Subcutaneous abdominal adipose tissue (tissue), 5 donors: Measurements from ENCODE around the gene NUP210L.
"Not testable (repeated sequence)": the region's sequence is repeated elsewhere in the genome, so short reads cannot be mapped to it uniquely, and the experiment has no call there.

Source experiments
- H3K27ac ChIP-seq: one replicate; pipeline ENCODE4 v1.7.0; 2013; ENCODE audit warnings: low read depth, mild to moderate bottlenecking, inconsistent platforms, low read length, moderate library complexity
- H3K27me3 ChIP-seq, 5 donors: one replicate each; pipeline ENCODE4 v1.7.0; 2013; ENCODE audit warnings: low read length in 5 of 5, inconsistent platforms in 1 of 5; ENCODE audit not compliant: control insufficient read depth in 5 of 5, insufficient read depth in 4 of 5
- H3K36me3 ChIP-seq, 5 donors: one replicate each; pipeline ENCODE4 v1.7.0; 2013; ENCODE audit warnings: low read length in 5 of 5; ENCODE audit not compliant: control insufficient read depth in 5 of 5, insufficient read depth in 5 of 5
- H3K4me1 ChIP-seq, 5 donors: one replicate each; pipeline ENCODE4 v1.7.0; 2013; ENCODE audit warnings: low read length in 5 of 5, mild to moderate bottlenecking in 3 of 5, moderate library complexity in 1 of 5; ENCODE audit not compliant: control insufficient read depth in 5 of 5, insufficient read depth in 5 of 5
- H3K4me3 ChIP-seq, 5 donors: one replicate each; pipeline ENCODE4 v1.7.0; 2013; ENCODE audit warnings: low read length in 5 of 5, low read depth in 1 of 5
- H3K9ac ChIP-seq, 5 donors: one replicate each; pipeline ENCODE4 v1.7.0; 2013; ENCODE audit warnings: low read length in 5 of 5, mild to moderate bottlenecking in 4 of 5, moderate library complexity in 3 of 5
- H3K9me3 ChIP-seq, 5 donors: one replicate each; pipeline ENCODE4 v1.7.0; 2013; ENCODE audit warnings: low read length in 5 of 5; ENCODE audit not compliant: control insufficient read depth in 5 of 5
- donor health status: healthy.
- donor health status: healthy.
- donor health status: healthy.
- donor health status: healthy.
- donor health status: healthy.

The NUP210L gene

GRCh38 chr1:153987621-153988020, 167.3 kb downstream of the NUP210L start:
- Histone ChIP-seq H3K36me3 (peaks cover 7 to 15% (median 10%) of the 10 kb centered on the region in 5 donors), H3K27ac (no peak overlapping the region), H3K9me3 (no peaks in the 10 kb centered on the region), H3K9ac (no peak overlapping the region), H3K27me3 (no peaks in the 10 kb centered on the region), H3K4me1 (peaks cover 8 to 45% (median 40%) of the 10 kb centered on the region in 5 donors), H3K4me3 (no peak overlapping the region)

DNA sequence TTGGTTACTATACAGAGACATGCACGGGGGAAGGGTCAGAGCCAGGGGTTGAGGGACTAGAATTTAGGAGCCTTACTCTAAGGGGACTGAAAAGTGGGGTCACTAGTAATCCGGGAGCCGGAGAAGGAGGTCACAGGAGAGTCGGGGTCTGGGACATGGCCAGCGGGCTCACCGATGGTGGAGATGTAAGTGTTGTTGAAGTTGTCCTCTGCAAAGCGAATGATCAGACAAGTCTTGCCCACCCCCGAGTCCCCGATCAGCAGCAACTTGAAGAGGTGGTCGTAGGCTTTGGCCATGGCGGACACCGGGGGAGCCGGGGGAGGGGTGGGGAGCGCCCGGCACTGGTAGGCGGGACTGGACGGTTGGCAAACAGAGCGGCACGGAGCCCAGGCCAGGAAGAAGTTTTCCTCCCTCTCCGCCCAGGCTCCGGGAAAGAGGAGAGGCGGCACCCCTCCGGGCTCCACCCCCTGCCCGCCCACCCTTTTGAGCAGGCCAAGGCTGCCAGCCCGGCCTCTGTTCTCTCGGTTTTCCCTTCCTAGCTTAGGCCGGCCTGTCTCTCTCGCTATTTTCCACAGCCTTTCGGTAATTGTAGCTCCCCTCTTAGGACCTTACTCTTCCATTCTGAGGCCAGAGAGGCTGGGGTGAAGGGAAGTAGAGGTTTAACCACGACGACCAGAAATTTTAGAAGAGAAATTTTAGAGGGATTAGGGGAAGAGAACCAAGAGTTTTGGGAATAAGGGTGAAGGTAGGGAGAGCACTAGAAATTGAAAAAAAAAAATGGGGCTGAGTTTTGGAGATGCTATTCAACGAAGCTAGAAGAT, 168.7 kb downstream of the NUP210L start, which contains the start of gene RAB13:
Gene RAB13, minus strand, starts transcription at position 399 of the 821 bp plus-strand sequence. Its CDS starts 103 bp downstream, at position 296.
- H3K9me3 ChIP-seq: no peaks in the 10 kb centered on the region
- H3K27ac ChIP-seq: peak within 1 kb of the TSS; percentile 91
- peaks cover 0 to 15% (median 9%) of the 10 kb centered on the region in 5 donors for H3K36me3 ChIP-seq
- peak within 1 kb of the TSS; percentile 22 to 93 (median 90) for H3K9ac ChIP-seq
- H3K4me1 ChIP-seq: peaks cover 6 to 34% (median 27%) of the 10 kb centered on the region in 5 donors
- H3K27me3 ChIP-seq: no peaks in the 10 kb centered on the region
- H3K4me3 ChIP-seq: peak within 1 kb of the TSS; percentile 74 to 93 (median 80)

DNA sequence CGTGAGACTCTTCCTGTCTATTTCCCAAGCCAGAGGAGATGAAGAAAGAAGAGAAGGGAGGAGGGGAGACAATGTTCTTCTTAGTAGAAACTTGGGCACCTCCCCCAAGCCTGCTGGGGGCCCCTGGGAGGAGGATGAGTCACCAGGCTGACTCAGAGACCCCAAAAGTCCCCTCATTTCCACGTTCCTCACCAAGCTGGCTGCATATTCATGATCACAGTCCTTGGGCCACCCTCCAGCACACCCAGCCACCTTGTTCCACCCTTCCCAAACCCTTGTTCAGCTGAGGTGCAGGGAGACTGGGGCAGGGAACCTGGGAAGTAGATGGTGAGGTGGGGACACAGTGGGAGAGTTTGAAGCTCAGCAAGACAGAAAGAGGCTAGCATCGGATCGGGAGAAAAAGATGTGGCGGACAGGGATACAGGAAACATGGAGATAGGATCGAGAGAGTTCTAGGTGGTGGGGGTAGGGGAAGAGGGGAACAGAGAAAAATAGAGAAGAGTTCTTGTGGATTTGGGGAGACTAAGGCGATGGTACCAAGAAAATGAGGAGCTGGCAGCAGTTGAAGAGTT, 169.4 kb downstream of the NUP210L start:
- H3K9me3 ChIP-seq: no peaks in the 10 kb centered on the region
- H3K27ac ChIP-seq: peak overlapping the region; percentile 91
- H3K36me3 ChIP-seq: peaks cover 0 to 15% (median 10%) of the 10 kb centered on the region in 5 donors
- H3K9ac ChIP-seq: peak overlapping the region; percentile 21 to 93 (median 86)
- no peaks in the 10 kb centered on the region for H3K27me3 ChIP-seq
- H3K4me3 ChIP-seq: peak overlapping the region; percentile 74 to 93 (median 80)
- H3K4me1 ChIP-seq: peaks cover 6 to 40% (median 24%) of the 10 kb centered on the region in 5 donors

- Histone ChIP-seq H3K9ac (peak overlapping the region in 4 of 5 donors; percentile 44 to 90 (median 64)), H3K27me3 (no peaks in the 10 kb centered on the region), H3K4me1 (peaks cover 6 to 37% (median 23%) of the 10 kb centered on the region in 5 donors), H3K36me3 (peaks cover 0 to 15% (median 10%) of the 10 kb centered on the region in 5 donors), H3K4me3 (peak overlapping the region in 3 of 5 donors; percentile 79 to 81 (median 80)), H3K27ac (peak overlapping the region; percentile 91), H3K9me3 (no peaks in the 10 kb centered on the region)
These were observed 170.6 kb downstream of the NUP210L start for GRCh38 chr1:153984123-153984894.

GRCh38 chr1:153981735-153982134, 173.1 kb downstream of the NUP210L start:
- not testable (repeated sequence) for H3K9ac ChIP-seq, H3K4me3 ChIP-seq, H3K27me3 ChIP-seq, H3K9me3 ChIP-seq, H3K27ac ChIP-seq
- Histone ChIP-seq H3K4me1 (peaks cover 4 to 46% (median 34%) of the 10 kb centered on the region in 5 donors), H3K36me3 (peaks cover 0 to 15% (median 10%) of the 10 kb centered on the region in 5 donors)

GRCh38 chr1:153979091-153979490, 175.8 kb downstream of the NUP210L start:
- H3K9me3 ChIP-seq, H3K27ac ChIP-seq, H3K27me3 ChIP-seq, H3K9ac ChIP-seq, H3K4me3 ChIP-seq: not testable (repeated sequence)
- Histone ChIP-seq H3K4me1 (peaks cover 0 to 35% (median 25%) of the 10 kb centered on the region in 5 donors), H3K36me3 (peaks cover 4 to 29% (median 24%) of the 10 kb centered on the region in 5 donors)

- Histone ChIP-seq H3K9ac (peak overlapping the region in 3 of 5 donors; percentile 68 to 99 (median 97)), H3K4me3 (peak overlapping the region; percentile 95 to 97 (median 96)), H3K9me3 (no peaks in the 10 kb centered on the region), H3K27ac (peak overlapping the region; percentile 83), H3K36me3 (peaks cover 5 to 36% (median 31%) of the 10 kb centered on the region in 5 donors), H3K4me1 (peaks cover 0 to 35% (median 25%) of the 10 kb centered on the region in 5 donors), H3K27me3 (no peaks in the 10 kb centered on the region)
These were observed 176.5 kb downstream of the NUP210L start for GRCh38 chr1:153978274-153978909.

DNA sequence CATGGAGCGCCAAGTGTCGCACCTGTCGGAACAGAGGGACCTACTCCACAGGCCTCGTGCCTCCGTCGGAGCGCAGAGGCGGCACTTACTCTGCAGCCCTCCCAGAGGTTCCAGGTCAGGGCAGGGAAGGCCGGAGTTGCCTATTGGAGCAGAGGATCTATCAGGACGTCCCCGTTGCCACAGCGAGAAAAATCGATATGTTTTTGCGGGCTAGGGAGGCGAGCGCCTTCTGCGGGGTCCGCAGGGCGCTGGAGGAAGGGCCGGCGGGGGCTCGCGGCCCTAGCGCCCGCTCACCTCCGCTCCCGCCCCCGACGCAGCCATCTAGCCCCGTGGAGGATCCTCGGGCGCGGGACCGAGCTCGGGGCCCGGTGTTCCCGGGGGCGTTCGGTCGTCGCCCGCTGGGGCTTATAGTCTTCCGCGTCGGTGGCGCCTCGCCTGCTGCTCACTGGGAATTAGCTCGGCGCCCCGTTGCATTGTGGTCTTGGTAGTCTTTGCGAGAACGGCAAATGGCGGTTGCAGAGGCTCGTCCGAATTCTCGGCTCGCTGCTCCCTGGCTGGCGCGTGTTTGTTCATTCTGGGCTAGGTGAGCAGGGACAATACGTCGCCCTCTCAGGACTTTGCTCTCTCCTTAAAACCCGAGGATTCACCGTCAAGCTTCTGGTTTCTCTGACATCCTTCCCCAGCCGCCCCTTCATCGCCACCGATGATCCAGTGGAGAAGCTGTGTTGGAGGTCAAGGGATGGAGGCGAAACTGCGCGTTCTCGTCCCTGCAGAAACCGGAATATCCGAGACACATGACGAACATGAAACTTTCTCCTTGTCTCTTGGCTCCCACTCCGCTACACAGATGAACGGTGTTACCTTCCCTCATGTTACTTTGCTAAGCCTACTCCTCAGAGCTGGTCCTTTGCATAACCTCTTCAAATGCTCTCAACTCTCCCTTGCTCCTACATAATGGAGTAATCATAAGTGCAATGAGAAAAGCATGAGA, 177.3 kb downstream of the NUP210L start, which contains the start of gene JTB:
Gene JTB, minus strand, starts transcription at position 425 of the 991 bp plus-strand sequence. Its CDS starts 422 bp downstream, at position 3.
- Histone ChIP-seq H3K27me3 (no peaks in the 10 kb centered on the region), H3K27ac (peak within 1 kb of the TSS; percentile 83), H3K36me3 (peaks cover 5 to 35% (median 33%) of the 10 kb centered on the region in 5 donors), H3K4me1 (peaks cover 0 to 35% (median 25%) of the 10 kb centered on the region in 5 donors), H3K9ac (peak within 1 kb of the TSS; percentile 89 to 99 (median 97)), H3K4me3 (peak within 1 kb of the TSS; percentile 95 to 97 (median 96)), H3K9me3 (no peaks in the 10 kb centered on the region)
